Glomerular visceral epithelial cell (primary cell): ENCODE data around the gene MAP2.

ENCODE experiments used
- DNase-seq: peaks from one replicate; pipeline ENCODE4 v3.0.0-alpha.2; 2016; ENCODE audit errors: extremely low spot score

Gene MAP2

GRCh38 chr2:209424199-209424701 is 403 bp downstream of the MAP2 start:
- DNase-seq: no peak

DNA sequence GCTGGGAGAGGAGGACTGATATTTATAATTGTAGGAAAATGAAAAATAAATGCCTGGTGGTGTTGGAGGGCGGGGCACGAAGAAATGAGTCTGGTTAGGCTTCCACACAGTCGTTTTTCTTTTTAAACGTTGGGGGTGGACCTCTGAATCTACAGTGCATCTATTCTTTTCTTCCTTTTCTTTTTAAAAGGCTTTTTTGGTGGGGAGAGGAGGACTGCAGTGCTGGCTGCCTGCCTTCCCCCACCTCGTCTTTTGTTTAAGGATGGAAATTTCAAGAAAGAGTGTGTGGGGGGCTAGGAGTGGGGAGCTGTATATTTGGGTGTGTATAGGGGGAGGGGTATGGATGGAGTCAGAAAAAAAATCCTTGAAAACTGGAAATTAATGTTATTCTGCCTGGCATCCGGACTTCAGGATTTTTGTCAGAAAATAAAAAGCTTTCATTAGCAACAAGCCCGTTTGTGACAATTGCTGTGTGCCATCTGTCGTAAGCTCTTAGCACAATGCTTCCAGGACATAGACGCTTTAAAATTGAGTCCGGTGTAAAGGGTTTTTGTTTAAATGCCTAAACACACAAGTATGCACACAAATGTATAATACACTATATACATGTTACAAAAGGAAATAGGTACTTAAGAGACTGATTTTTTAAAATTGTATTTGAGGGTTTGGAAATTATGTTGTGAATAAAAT is 1.1 kb downstream of the MAP2 start:
- peak; percentile 3 for DNase-seq

GRCh38 chr2:209425471-209426071 is 1.7 kb downstream of the MAP2 start:
- peak; percentile 52 for DNase-seq

DNA sequence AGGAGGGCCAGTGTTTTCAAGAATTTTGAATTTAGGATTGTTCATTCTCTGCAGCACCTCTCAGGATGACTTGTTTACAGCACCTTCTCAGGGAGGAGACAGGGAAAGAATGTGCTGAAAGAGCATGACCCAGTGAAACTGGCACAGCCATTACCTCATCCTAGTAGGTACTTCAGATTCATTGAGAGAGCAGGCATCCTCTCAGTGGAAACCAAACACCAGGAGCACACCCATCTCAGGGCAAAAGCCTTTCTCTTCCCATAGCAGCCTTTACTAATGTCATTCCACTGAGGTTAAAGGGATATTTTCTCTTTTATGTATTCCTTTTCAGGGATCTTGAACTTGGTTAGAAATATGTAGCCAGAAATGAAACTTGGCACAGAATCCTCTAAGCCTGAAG is 2.6 kb downstream of the MAP2 start:
- peak; percentile 38 for DNase-seq

DNA sequence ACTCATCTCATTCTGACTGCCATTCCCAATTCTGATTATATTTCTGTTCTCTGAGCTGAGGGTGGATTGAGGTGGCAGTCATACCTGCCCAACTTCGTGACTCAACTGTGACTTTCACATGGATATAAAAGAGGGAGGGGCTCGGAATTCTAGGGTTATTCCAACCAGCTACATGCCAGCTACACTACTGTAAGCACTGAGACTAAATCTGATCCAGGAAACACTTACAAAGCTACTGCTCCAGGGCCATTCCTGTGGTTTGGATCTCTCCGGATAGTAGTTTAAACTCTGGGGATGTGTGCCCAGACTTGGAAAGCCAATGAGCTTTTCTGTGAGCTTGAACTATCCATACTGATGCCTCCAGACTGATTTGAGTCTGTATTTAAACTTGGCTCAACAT is 7.9 kb downstream of the MAP2 start:
- peak; percentile 28 for DNase-seq

DNA sequence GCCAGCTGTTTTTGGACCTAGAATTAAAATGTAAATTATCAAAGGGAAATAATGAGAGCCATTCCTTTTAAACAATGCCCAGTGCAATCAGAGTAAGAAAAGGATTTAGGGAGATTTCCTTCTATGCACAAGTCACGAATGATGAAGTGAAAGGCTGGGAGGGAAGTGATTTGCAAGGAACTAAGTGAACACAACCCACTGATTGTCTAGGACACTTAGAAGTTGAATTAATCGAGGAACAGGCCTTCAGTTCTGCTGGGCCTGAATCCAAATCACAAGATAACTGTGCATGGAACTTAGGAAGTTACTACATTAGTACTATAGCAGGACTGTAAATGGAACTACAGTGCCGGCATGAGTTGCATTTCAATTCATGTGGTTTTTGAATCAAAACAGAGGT is 17.7 kb downstream of the MAP2 start:
- DNase-seq: no peak

GRCh38 chr2:209442939-209443338 is 19.1 kb downstream of the MAP2 start:
- no peak for DNase-seq

DNA sequence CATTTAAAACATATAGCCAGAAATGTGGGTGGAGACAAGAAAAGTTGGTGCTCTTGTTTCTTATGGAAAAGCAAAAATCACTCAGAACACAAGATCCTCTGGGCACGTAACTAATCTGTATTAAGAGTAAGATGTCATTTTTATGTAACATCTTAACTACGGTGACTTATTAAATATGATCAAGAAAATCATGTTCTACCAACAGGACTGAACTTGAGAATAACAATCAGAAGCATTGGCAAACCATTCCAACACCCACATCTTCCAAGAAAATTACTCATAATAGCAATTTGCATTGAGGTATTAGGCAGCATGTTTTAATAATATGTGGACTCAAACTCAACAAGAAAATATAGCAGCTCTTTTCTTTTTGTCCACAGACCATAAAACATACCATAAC is 21.6 kb downstream of the MAP2 start:
- no peak for DNase-seq

DNA sequence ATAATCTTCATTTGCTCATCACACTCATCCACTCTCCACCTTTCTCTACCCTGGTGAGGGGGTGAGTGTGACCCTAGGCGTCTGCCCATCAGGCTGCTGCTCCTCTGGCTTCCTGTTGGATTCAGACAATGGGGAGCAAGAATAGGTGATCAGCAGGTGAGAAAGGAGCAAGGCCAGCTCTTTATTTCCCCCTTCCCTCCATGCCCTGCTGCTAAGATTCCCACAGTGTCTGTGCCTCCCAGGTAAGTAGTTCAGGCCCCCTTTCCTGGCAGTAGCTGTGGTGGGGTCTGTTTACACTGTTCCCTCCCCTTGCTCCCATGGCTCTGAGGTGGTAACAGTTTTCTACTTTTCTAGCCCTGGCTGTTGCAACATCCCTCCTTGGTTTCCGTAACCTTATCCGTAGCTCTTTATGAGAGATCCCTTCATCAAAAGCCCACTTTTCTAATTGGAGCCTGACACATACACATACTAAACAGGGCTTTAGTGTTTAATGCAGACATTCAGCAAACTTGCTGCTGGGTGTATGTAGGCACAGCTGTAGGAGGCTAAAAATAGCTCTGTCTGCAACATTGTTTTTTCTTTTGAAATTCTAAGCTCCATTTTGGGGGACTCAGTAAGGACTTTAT is 27.5 kb downstream of the MAP2 start:
- DNase-seq: no peak

GRCh38 chr2:209456489-209456888 is 32.6 kb downstream of the MAP2 start:
- no peak for DNase-seq

- no peak for DNase-seq
Measured at GRCh38 chr2:209458008-209458979, 34.4 kb downstream of the MAP2 start.

- DNase-seq: no peak
Measured at GRCh38 chr2:209459359-209459758, 35.5 kb downstream of the MAP2 start.

DNA sequence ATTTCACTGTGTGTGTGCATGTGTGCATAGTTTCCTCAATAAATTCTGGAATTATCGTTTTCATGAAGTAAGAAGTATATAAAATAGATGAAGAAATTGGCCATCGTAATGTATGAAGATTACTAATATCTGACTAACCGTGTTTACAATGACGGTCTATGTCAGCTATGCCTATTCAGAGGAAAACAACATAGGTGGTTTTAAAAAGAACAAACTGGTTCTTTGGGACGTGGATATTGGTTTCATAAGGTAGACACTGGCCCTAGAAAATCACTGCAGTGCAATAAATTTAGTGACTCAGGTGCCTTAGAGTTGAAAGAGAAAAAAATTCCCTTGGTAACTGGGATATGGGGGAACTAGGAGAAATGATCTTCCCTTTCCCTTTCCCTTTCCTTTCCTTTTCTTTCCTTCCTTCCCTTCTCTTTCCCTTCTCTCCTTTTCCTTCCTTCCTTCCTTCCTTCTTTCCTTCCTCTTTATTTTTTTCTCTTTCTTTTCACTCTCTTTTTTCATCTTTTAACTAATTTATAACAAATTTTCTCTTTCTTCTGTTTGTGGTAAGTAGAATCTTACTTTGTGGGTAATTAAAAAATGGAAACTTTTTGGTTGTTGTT is 36.4 kb downstream of the MAP2 start:
- no peak for DNase-seq

GRCh38 chr2:209463226-209463625 is 39.4 kb downstream of the MAP2 start:
- DNase-seq: no peak

DNA sequence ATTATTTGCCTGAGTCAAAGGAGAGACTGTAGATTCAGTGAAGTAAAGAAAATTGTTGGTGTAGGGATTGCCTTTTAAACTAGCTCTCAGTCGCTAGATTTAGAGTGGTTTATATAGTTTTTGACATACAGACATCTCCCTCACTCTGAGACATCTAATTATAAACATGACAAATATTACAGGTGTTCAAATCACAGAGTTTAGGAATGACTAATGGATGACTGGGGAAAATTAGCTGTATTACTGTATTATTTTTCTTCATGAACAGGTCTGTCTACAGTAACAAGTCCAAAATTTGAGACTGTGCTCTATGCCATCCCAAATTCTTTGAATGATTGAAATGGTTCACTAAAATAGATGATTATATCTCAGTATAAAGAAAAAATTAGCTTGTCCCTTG is 40.0 kb downstream of the MAP2 start:
- DNase-seq: no peak

DNA sequence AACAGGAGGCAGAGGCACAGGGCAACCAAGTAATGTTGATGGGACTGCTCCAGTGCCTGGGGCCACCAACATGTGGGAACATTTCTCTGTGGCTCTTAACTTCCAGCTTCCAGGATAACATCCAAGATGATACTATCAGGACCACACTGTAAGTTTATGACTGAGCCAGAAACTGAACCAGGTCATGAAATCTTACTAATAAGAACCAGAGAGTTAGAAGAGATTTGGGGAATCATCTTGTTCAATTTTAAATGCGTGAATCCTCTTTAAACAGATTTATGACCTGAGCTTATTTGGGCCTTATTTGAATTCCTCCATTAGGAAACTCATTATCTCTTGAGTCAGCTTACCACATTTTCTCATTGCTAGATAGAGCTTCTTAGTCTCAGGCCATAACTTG is 45.0 kb downstream of the MAP2 start:
- DNase-seq: no peak

DNA sequence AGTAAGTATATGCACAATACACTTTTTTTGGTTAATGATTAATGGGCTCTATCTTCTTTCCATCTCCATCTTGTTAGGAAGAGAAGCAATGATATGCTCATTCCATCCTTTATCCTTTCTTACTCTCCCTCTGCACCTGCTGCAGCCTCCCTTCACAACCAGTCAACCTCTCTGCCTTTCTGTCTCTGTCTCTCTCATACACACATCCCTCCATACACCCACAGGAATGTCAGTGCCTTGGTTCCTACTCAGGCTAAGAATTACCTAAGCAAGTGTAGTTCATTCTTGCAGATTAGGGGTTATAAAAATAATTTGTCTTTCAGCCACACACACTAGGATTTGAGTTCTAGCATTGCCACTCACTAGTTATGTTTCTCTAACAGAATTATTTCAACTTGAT is 45.6 kb downstream of the MAP2 start:
- no peak for DNase-seq

DNA sequence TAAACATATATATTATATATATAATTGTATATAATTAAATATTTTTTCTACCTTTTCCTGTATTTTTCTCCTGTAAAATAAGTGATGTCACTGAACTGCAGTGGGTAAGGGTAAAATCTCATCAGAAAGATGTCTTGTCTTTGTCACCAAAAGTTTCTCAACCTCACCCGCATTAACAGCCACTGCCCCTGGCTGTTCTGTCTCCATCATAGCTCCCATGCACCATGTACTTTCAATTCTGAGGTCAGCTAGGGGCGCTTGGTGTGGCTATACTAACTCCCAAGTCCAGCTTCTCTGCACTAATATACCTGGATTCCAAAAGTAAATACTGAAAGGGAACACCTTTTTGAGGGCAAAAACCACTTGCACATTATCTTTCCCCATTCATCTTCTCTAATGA is 46.6 kb downstream of the MAP2 start:
- DNase-seq: no peak

- peak; percentile 6 for DNase-seq
Measured at GRCh38 chr2:209471037-209471436, 47.2 kb downstream of the MAP2 start.

GRCh38 chr2:209472112-209472832 is 48.4 kb downstream of the MAP2 start:
- DNase-seq: peak; percentile 35

DNA sequence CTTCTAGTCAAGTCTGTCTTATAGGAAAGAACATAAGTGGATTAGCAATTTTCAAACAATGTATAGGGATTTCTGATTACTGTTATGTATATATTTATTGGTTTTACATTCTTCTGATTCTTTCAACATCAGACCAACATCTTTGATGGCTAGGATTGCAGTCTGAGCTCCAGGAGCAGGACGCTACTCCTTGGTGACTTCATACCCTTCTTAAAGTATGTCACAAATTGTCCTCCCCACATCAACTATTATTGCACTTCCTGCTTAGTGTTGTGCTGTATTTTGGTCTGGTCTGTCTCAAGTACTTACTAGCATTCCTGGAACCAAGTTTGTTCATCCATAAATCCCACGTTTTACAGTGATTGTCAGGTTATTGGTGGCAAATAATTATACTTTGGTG is 49.0 kb downstream of the MAP2 start:
- DNase-seq: peak; percentile 28
